ENCODE data around the gene UBASH3B.
A peak's percentile ranks its signal among the peaks of the same experiment; 100 is the strongest.

Gene UBASH3B

GRCh38 chr11:122754553-122755322 is 99.2 kb downstream of the UBASH3B start:
- DNase-seq (ENCODE audit: low spot score) = no peak

DNA sequence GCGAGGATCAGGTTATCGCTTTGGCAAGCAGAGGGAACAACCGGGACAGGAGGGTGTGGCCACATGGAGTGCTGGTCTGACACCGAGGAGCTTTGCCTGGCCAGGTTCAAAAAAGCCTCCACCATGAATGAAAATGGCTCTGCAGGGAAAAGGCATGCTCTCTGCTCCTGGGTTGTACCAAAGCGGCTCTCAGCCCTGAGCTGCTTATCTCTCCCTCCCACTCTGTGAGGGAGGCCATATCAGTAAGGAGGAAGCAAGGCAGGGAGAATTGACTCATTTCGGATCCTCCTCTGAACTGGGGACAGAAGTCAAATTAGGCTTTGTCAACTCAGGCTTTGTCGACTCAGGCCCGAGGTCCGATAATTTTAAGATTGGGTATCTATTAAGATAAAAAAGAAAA is 99.9 kb downstream of the UBASH3B start:
- DNase-seq (ENCODE audit: low spot score) = no peak

DNA sequence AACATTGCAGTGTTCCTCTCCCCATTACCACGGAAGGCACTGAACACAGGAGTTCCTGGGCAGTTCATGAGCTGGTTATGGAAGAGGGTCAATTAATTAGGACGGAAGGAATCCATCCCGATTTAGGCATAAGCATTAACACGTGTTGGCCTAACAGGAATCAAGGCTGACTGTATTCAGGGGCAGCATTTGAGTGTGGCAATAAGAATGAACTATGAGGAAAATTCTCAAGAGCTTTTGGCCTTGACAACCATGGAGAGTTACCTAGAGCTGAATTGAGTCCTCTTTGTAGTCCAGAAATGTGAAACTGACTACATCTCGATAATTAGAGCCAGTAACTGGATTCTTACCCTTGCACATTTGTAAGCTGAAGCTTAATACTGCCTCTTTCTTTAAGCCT is 100.4 kb downstream of the UBASH3B start:
- DNase-seq (ENCODE audit: low spot score) = no peak

- no peak for DNase-seq (ENCODE audit: low spot score)
Measured at GRCh38 chr11:122756417-122756816, 100.9 kb downstream of the UBASH3B start.

GRCh38 chr11:122757201-122757600 is 101.7 kb downstream of the UBASH3B start:
- DNase-seq (ENCODE audit: low spot score) = no peak

GRCh38 chr11:122758339-122758738 is 102.8 kb downstream of the UBASH3B start:
- DNase-seq (ENCODE audit: low spot score) = no peak

DNA sequence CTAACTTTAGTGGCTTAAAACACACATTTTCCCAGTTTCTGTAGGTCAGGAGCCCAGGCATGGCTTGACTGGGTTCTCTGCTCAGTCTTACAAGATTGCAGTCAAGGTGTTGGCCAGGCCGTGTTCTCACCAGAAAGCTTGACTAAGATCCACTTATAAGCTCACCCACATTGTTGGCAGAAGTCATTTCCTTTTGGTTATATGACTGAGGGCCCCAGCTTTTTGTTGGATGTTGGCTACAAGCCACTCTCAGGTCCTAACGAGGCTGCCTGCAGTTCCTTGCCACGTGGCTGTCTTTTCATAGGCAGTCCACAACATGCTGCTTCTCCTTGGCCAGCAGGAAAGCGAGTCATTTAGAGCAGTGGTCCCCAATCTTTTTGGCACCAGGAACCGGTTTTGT is 103.5 kb downstream of the UBASH3B start:
- DNase-seq (ENCODE audit: low spot score) = no peak

GRCh38 chr11:122763108-122763507 is 107.6 kb downstream of the UBASH3B start:
- DNase-seq (ENCODE audit: low spot score) = no peak

DNA sequence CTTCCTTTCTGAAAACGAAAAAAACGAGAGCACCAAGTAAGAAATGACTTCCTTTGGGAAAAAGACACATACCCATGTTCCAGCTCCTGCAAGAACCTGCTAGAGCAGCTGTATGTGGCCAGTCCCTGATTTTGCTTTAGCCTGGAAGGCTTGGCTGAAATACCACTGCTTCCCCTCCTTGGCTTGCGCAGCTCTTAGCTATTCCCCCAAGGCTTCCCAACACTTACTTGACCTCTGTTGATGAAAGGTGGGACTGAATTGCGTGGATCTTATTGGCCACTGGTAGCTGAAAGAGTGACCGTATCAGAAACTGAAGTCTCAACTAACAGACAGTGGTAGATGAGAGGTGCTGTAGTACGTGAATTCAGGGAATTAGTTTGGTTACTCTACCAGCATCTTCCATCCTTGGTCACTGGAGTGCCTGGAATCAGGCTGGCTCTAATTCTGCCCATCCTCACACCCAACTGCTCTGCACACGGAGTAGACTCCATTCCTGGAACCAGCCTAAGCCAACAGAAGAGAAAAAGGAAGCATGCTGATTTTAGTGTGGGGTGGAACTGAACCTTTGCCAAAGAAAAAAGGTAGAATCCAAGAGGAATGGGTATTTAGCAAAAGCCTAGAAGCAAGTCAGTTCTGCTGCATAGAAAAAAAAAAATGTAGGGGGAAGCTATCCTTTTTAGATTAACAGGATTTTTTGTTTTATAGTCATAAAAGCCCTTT is 109.0 kb downstream of the UBASH3B start:
- DNase-seq (ENCODE audit: low spot score) = no peak

- DNase-seq (ENCODE audit: low spot score) = no peak
Measured at GRCh38 chr11:122765487-122766131, 110.1 kb downstream of the UBASH3B start.

- no peak for DNase-seq (ENCODE audit: low spot score)
Measured at GRCh38 chr11:122769126-122769780, 113.7 kb downstream of the UBASH3B start.

DNA sequence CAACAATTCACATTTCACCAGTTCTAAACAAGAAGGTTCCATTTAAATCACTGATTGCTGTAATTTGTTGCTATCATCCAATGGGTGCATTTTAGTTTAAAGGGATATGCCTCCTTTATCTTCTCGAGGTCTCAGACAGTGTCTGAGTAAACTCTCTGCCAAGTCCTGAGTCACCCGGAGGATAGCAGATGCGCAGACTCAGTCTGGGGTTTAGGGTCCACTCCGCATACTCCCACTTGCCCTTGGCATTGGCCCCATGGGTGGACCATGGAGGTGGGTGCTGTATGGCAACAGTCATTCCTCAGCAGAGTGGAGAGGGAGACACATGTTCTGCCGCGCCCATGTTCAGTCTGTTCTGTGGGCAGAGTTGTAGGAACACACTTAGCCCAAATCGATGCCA is 117.4 kb downstream of the UBASH3B start:
- no peak for DNase-seq (ENCODE audit: low spot score)

- DNase-seq (ENCODE audit: low spot score) = no peak
Measured at GRCh38 chr11:122773781-122774266, 118.3 kb downstream of the UBASH3B start.

- DNase-seq (ENCODE audit: low spot score) = no peak
Measured at GRCh38 chr11:122775675-122776271, 120.3 kb downstream of the UBASH3B start.

GRCh38 chr11:122776546-122776945 is 121.0 kb downstream of the UBASH3B start:
- DNase-seq (ENCODE audit: low spot score) = no peak

GRCh38 chr11:122777343-122777742 is 121.8 kb downstream of the UBASH3B start:
- no peak for DNase-seq (ENCODE audit: low spot score)

DNA sequence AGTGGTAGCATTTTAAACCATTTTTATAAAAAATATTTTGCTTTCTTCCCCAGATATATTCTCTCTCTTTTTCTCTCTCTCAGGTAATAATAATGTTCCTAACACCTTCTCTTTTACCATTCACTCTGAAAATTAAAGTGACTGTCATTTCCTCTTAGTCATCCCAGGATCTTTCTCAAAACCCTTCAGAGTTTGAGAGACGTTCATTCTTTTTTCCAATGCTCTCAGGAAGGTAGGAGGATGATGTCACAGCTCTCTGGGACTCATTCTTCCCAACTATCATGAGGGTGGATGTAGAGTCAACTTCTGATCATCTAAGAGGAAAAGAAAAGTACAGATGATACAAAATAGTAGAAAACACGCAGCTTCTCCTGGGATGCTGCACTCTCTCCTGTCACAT is 122.6 kb downstream of the UBASH3B start:
- DNase-seq (ENCODE audit: low spot score) = no peak

- DNase-seq (ENCODE audit: low spot score) = no peak
Measured at GRCh38 chr11:122779047-122779629, 123.6 kb downstream of the UBASH3B start.

DNA sequence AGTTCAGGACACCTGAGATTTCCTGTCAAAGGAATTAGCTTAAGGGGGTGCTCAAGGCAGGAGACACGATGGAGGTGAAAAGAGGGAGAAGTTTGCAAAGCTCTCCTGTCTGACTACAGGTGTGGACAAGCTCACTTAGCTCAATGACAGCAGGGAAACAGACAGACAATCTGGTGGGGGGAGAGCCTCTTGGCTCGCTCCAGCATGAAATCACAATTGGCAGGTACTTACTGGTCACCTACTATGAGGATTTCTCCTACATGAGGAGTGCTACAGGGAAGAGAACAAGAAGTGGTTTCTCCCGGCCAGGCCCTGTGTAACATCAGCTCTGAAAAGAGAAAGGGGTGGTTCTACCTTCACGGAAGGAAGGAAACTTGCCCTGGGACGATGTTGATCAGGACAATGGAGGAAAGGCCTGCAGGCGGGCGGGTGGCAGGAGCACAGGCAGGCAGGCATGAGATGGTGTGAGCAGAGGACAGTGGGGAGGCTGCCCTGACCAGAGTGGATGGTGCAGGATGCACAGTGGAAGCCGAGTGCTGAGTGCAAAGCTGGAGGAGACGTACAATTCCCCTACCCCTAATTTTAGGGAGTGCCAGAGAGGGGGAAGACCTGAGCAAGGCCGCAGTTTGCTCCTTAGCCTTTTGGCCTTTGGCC is 124.9 kb downstream of the UBASH3B start:
- DNase-seq (ENCODE audit: low spot score) = no peak

DNA sequence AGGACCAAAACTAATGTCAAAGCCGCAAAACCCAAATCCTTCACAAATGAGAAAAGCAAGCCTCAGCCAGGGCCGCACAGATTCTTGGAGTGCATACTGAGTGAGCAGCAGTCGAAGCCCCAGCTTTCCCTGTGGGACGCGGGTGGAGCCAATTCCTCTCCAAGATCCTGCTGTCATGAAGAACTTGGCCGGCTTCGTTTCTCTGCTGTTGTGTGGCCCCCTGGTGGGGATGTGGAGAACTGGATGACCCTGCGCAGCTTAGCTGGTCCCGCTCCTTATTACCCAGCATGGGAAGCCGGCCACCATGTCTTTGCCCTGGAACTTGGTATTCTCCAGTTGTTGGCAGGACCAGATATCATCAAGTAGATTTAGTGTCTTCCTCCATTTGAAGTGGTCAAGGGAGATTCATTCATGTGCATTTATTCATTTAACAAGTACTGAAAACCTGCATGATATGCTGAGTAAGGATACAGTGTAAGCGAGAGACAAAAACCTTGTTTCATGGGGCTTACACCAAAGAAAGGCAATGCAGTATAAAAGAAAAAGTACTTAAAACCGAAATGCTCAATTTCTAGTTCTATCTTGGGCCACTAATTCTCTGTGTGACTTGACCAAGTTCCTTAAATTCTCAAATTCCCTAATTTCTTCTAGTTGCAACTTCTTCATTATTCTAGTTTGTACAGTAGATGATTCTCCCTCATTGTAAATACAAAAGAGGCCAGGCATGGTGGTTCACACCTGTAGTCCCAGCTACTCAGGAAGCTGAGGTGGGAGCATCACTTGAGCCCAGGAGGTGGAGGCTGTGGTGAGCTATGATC is 126.1 kb downstream of the UBASH3B start:
- peak; percentile 95 for DNase-seq (ENCODE audit: low spot score)

Data from AG08395 (cell line).